HG02798 (cell line): ENCODE measurements around the gene MGLL.

Experiments
- ATAC-seq: cut with Tn5 transposase; IDR thresholded peaks from one replicate; pipeline ENCODE4 v1.9.1; 2021; ENCODE audit warnings: mild to moderate bottlenecking; ENCODE audit not compliant: unreplicated experiment, poor library complexity

MGLL gene

DNA sequence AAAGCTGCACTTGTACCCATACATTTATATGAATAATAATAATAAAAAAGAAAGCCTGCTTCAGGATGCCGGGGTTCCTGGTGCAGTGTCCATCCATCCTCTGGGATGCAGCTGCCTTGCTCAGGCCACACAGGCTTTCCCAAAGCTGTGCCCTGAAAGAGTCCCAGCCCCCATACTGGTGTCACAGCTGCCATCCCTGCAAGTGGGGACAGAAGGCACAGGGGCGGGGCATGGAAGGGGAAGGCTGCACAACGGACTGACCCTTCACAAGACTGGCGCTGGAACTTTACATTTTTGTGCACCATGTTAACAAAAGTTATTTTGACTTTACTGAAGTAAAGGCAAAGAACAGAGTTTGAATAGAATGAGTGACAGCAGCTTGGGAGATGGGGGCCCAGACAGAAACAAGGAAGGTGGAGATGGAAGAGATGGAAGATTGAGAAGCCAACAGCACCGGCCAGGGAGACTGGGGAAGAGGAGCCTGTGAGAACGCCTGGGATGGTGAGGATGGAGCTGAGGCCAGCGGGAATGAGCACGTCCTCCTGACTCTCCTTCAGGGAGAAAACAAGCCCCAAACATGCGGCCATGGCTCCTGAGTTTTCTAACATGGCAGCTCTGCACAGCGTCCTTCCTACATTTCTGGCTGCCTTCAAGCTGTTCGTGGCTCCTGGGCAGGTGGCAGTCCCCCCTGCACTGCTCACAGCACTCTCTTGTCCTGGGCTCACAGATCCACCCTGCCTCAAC is 76.5 kb downstream of the MGLL start:
- ATAC-seq = no peak

DNA sequence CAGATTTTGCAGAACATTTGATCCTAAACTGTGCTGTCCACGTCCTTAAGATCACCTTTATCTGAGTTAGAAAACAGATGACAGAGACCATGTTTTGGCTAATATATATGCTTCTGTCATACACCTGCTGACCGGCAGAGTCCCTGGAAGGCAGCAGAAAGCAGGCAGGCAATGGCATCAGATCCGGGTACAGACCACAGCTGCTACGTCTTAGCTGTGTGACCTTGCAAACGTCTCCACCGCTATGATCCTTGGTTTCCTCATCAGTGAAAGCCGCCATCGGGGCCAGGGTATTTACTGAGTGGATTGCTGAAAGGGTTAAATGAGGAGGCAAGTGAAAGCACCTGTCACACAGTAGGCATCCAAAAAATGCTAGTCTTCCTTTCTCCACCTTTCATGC is 77.4 kb downstream of the MGLL start:
- no peak for ATAC-seq

DNA sequence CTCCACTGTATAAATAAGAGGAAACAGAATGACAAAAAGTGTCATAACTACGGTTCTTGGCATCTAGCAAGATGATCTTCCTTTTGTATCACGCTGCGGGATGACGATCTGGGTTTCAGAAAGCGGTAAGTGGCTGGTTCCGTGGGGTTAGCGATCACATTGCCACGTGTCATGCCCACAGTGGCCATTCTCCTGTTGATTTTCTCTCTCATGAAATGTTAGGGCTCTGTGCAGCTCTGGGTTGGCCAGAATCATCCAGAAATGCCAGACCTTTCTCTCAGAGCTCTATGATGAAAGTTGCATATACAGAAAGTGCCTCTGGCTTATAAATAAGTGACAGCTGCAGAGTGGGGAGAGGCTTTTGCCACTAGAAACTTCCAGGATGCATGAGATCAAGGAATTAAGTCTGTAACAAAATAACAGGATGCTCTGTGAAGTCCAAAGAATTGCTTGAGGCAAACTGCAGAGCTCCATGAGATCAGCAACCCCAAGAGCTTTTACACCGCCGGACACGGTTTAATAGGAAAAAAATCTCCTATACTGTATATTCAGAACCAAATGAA is 78.0 kb downstream of the MGLL start:
- no peak for ATAC-seq

DNA sequence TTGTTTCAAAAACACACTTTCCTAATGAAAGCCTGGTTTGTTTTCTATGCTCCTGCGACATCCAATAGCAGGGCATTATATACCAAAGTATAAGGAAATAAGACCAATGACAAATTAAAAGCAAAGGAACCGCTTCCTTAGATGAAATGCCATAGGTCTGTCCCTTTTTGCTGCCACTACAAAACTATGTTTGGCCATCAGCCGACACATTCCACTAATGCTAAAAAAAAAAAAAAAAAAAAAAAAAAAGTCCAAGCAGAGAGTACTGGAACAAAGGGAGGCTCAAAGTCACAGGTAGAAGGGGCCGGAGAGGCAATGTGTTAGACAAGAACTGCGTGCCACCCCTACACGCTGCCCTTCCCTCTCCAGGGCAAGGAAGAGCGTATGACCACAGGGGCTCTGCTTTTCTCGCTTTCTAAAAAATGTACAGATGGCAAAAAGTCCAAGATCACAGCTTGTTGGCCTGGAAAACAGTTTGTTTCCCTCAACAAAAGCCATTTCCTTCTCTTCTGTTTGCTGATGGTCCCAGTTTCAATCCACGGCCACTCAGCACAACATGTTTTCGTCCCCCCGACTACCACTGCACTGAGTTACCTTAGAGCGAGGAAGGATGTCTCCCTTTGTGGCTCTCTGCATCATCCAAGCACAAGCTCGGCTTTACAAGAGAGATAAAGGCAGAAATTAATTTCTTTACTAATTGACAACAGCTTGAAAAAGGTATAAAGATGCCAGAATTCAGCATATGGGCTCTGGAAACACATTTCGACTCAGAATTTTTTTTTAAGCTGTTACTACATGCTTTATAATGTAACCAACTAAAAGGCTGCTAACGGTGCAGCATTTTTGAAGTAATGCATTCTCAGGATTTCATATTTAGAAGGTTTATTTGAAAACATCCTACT is 78.7 kb downstream of the MGLL start:
- no peak for ATAC-seq

DNA sequence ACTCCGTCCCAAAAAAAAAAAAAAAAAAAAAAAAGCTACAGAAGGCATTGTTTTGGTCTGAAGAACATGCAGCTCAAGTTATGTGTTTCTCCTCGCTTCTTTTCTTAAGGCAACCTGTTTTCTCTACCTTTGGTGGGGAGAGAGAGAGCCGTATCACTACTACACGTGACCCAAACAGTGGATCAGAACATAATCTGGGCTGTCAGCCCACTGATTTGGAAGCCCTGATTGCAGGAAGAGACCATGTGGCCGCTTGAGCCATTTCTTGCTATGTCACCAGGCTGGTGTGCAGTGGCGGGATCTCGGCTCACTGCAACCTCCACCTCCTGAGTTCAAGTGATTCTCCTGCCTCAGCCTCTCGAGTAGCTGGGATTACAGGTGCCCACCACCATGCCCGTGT is 79.7 kb downstream of the MGLL start:
- no peak for ATAC-seq

DNA sequence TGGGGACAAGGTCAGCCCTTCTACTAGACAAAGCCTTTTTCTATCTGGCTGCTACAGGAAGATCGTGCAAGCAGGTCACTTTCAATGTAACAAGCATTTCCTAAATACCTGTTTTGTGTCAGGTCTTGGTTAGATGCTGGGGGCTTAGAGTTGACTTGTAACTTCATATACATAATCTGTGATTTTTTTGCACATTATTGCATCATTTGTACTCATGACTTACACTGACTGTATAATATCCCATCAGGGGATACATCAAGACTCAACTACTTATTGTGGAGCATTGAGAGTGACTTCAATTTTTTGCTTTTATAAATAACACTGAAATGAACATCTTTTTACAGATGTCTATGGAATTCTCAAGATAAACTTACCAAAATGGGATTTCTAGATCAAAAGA is 80.6 kb downstream of the MGLL start:
- ATAC-seq = no peak

DNA sequence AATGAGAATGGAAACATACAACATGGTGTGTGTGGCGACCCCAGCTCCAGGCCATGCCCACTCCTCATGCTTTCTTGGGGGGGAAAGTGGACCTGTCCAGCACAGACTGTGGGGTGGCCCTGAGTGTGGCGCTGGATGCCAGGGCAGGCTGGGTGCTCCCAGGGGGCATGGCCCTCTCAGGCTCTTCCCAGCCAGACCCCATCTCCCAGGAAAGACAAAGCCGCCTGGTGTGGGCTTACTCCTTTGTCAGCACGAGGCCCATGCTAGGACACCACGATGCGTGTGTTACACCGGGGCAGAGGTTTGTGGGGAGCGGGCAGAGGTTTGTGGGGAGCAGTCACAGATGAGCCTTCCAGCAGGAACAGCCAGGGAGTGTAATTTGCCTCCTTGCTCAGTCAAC is 81.1 kb downstream of the MGLL start:
- ATAC-seq = no peak

DNA sequence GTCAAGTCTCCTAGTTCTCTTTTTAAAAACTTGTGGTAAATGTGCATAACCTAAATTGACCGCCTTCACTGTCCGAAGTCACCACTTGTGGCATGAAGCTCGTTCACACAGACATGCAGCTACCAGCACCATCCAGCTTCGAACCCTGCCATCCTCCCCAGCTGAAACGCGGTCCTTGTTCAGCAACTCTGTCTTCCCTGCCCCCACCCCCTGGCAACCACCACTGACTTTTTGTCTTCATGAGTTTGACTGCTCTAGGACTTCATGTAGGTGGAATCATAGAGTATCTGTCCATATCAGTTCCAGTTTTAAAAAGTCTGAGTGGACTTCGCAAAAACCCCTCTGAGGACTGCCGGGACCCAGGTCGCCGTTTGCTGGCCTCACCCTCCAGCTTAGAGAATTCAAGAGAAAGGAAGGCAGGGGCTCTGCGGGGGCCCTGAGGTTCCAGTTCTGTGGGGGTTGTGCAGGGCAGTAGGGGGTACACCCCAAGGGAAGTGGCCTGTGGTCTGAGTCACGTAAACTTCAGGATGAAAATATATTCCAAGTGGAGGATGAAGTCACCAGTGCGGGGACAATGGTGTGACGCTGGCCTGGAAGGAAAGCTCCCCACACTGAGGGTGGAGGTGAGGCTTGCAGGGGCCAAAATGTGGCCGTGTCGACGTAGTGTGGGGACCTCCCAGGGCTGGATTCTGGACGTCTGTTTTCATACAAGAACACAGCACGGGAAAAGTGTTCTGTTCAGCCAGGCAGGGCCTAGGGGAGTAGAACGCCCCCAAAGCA is 82.0 kb downstream of the MGLL start:
- ATAC-seq = no peak

DNA sequence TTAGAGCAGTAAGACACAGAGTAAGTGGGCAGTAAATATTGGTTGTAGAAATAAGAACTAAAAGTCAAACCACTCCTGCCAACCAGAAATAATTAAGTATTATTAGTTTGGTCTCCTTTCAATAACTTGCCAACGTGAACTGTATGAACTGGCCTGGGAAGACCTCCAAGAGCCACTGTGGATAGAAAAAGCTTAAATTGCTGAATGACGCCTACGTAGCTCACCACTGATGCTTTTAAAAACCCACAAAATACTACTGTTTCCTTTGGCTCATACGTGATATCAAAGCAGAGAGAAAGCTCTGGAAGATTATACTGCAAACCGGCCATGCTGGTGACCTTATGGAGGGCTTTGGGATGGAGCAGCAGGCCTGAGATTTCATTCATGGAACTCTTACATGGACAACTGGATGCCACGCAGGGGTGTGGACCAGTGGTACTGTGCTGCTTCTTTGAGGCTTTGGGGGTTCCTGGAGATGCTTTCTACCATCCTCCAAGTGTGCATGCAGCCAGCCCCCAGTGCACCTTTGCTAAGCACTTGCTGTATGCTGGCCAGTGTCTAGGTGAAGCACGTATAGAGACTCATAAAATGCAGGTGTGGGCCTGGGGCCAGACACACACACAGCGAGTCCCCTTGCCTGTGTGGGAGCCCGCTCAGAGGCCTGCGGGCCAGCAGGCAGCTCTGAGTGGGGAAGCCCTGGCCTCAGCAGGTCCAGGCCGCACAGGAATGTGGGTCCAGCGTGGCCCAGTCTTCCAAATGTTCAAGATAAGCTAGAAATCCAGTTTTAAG is 82.8 kb downstream of the MGLL start:
- ATAC-seq = no peak

DNA sequence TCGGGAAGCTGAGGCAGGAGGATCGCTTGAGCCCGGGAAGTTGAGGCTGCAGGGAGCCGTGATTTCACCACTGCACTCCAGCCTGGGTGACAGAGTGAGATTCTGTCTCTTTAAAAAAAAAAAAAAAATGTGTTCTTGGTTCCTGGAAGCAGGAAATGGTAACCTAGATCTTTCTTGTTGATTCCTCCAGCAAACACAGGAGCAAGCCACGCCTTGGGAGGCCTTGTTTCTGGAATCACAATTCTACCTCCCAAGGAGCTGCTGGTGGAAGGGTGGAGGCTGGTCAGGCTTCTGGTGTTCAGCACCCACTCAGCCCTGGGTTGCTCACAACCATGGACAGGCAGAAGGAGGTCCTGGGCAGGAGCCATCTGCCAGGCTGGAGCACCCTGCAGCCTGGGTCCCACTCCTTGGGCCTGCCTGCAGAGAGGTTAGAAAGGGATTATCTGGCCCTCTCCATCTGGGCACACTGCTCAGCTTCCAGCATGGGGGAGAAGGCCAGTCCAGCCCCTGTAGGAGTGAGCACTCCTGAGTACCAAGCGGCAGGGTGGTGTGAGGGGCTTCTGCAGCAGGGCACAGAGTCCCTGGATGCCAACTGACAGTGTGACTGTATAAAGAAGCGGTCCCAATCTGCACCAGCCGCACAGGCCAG is 84.0 kb downstream of the MGLL start:
- ATAC-seq = no peak

DNA sequence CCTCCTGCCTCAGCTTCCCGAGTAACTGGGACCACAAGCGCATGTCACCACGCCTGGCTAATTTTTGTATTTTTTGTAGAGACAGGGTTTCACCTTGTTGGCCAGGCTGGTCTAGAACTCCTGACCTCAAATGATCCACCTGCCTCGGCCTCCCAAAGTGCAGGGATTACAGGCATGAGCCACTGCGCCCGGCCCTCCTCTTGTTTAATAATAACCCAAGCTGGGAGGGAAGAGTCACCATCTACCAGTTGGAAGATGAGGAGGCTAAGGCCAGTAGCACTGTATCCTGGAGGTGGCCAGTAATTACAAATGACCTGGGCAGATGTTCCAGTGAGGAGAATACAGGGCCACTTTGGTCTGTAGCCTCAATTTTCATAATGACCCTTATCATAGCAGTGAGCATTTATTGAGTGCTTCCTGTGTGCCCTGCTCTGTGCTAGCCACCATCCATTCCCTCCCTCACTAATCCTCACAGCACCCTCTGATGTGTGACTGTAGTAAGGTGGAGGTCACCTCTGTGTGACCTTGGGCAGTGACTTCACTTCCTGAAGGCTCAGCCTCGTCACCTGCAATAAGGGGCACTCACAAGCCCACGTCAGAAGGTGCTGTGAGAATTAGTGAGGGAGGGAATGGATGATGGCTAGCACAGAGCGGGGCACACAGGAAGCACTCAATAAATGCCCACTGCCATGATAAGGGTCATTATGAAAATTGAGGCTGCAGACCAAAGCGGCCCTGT is 85.3 kb downstream of the MGLL start:
- no peak for ATAC-seq

DNA sequence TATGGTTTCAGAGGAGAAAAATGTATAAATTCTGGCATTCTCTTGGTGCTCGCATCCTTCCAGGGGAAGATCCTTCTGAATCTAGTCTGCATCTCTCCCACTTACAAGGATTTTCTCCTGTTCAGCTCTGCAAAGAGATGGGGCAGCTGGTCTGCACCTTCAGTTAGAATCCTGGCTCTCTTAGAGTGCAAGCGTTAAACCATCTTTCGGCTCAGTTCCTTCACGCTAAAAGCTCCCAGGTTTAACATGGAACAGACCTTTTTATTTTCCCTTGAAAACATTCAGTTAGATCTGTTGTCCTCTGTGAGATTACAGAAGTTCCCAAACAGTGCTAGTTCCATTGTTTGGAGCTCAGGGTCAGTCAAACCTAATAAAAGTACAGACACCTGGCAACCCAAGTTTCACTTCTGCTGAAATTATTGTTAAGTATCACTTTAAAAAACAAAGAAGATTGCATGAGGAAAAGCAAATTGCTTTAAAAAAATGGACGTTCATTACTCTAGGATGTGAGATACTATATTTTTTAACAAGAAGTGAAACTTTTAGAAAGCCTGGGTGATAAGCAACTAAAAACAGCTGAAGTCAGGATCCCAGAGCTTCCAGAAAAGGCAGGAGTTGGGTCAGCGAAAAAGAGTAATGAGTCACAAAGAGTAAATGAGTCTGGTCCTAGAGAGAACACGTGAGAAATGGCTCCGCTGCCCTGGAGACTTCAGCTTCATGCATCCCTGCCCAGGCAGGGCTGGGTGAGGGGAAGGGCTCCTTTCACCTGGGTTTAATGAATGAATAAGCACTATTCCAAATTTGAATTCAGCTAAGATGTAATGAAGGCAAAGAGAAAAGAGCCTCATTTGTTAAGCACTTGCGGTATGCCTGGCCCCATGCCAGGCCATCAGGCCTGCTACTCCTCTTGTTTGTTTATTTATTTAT is 86.3 kb downstream of the MGLL start:
- ATAC-seq = peak; percentile 67

DNA sequence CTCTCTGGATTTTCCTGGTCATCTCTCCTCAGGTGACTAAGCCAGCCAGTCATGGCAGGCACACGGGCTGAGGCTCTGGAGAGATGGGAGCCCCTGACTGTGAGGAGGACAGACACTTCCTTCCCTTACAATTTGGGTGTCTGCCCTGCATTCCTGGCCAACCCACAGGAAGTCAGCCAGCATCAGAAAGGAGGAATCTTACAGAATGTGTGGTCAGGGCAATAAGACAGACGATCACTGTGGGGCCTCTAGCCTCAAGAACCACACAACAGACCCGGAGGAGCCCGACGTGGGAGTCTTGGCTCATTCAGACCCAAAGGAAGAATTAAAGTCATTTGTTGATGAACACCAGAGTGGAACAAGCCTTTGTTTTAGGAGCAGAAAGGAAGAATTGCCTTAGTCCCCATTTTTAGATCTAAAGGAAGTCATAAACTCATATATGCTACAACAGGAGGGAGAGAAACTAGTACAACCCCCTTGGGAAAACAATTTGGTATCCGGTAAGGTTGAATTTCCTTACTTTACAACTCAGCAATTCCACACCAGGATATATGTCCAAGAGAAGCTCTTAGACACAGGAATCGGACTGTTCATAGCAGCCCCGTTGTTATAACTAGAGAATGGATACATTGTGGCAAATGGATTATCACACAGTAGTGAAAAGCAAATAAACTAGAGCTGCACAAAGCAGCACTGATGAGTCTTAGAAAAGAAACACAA is 87.4 kb downstream of the MGLL start:
- ATAC-seq = no peak

DNA sequence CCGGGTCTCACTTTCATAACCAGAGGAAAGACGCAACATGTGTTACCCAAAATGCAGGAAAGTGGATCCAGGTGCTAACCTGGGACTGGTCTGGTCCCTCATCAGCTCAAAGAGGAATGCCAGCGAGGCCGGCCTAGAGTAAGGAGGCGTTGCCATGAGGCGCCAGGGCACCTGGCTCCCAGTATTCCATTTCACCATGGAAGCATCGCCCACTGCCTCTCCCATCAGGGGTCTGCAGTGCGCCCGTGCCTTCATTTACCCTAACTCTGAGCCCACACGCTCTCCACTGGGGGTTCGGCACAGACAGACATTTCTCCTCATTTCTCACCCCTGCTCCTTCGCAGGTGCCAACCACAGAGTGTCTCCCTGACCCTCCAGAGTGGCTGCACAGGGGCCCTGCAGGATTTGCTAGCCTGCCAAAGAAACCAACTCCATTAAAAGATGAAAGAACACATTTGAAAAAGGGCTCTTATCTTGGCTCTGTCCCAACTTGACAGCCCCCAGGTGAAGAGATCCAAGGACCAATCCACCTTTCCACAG is 88.1 kb downstream of the MGLL start:
- ATAC-seq = no peak

DNA sequence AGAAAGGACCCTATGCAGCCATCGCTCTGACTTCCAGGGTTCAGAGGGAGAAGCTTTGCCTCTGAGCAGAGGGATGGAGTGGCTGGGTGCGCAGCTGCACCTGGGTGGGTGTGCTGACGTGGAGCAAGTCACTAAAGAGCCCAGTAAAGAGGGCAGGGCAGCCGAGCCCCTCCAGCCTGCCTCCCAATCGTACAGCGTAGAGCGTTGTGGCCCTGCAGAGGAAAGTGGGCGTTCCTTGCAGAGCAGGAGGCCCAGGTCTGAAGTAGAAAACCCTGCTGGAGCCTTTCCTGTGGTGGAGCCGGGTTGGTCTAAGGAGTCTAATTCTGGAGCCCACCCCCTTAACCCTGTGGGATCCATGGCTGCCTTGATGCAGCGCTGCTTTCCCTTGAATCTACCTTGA is 88.5 kb downstream of the MGLL start:
- no peak for ATAC-seq

DNA sequence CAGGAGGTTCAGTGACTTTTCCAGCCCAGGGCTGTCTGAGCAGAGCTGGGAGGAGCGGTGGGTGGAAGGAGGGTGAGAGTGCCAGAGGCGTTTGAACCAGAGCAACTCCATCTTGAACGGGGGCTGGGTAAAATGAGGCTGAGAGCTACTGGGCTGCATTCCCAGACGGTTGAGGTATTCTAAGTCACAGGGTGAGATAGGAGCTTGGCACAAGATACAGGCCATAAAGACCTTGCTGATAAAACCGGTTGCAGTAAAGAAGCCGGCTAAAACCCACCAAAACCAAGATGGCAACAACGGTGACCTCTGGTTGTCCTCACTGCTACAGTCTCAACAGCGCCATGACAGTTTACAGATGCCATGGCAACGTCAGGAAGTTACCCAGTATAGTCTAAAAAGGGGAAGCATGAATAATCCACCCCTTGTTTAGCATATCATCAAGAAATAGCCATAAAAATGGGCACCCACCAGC is 89.4 kb downstream of the MGLL start:
- ATAC-seq = no peak

DNA sequence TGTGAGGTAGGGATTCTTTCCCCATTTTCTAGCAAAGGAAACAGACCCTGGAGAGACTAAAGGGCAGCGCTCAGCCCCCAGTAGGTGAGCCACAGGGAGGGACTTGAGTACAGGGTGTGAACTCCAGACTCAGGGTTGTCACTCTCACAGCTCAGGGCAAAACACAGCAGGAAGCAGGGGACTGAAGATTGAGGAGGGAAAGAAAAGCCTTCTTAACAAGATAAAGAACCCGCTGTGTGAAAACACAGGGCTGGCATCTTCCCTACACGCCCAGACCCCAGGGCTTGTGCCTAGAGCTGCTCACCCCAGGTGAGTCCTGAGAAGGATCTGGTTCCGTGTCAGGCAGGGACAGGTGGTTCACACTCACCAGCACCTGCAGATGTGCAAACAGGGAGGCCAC is 90.0 kb downstream of the MGLL start:
- no peak for ATAC-seq
